ENCODE data around the gene CFAP97.

The CFAP97 gene

GRCh38 chr4:185171373-185172071 is 32.3 kb downstream of the CFAP97 start:
- H3K27me3 Mint-ChIP-seq (ENCODE audit: low read depth, poor library complexity), result peaks cover 2% of the 10 kb centered on the region
- TF ChIP-seq, protein P1, sequence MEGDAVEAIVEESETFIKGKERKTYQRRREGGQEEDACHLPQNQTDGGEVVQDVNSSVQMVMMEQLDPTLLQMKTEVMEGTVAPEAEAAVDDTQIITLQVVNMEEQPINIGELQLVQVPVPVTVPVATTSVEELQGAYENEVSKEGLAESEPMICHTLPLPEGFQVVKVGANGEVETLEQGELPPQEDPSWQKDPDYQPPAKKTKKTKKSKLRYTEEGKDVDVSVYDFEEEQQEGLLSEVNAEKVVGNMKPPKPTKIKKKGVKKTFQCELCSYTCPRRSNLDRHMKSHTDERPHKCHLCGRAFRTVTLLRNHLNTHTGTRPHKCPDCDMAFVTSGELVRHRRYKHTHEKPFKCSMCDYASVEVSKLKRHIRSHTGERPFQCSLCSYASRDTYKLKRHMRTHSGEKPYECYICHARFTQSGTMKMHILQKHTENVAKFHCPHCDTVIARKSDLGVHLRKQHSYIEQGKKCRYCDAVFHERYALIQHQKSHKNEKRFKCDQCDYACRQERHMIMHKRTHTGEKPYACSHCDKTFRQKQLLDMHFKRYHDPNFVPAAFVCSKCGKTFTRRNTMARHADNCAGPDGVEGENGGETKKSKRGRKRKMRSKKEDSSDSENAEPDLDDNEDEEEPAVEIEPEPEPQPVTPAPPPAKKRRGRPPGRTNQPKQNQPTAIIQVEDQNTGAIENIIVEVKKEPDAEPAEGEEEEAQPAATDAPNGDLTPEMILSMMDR (IDR thresholded peaks at IDR 0.05), result no peak
- H3K4me3 Mint-ChIP-seq, result no peak overlapping the region
- DNase-seq, result no peak
- peaks cover 10% of the 10 kb centered on the region for H3K9me3 Mint-ChIP-seq
- H3K36me3 Mint-ChIP-seq (ENCODE audit: low read depth), result peaks cover 59% of the 10 kb centered on the region
- peaks cover 6% of the 10 kb centered on the region for H3K4me1 Mint-ChIP-seq
- H3K27ac Mint-ChIP-seq, result peak overlapping the region; percentile 1

GRCh38 chr4:185167234-185167633 is 36.6 kb downstream of the CFAP97 start:
- Mint-ChIP-seq H3K27ac (no peak overlapping the region), H3K27me3 (ENCODE audit: low read depth, poor library complexity) (no peaks in the 10 kb centered on the region), H3K4me1 (peaks cover 15% of the 10 kb centered on the region), H3K9me3 (peaks cover 10% of the 10 kb centered on the region), H3K4me3 (no peak overlapping the region), H3K36me3 (ENCODE audit: low read depth) (peaks cover 48% of the 10 kb centered on the region)
- TF ChIP-seq, protein P1 (IDR thresholded peaks at IDR 0.05), result no peak
- DNase-seq, result no peak

GRCh38 chr4:185165605-185166063 is 38.2 kb downstream of the CFAP97 start:
- Mint-ChIP-seq H3K9me3 (peaks cover 10% of the 10 kb centered on the region), H3K27ac (no peak overlapping the region), H3K4me3 (no peak overlapping the region), H3K36me3 (ENCODE audit: low read depth) (peaks cover 46% of the 10 kb centered on the region), H3K4me1 (peaks cover 9% of the 10 kb centered on the region), H3K27me3 (ENCODE audit: low read depth, poor library complexity) (no peaks in the 10 kb centered on the region)
- no peak for DNase-seq
- TF ChIP-seq, protein P1 (IDR thresholded peaks at IDR 0.05), result no peak

DNA sequence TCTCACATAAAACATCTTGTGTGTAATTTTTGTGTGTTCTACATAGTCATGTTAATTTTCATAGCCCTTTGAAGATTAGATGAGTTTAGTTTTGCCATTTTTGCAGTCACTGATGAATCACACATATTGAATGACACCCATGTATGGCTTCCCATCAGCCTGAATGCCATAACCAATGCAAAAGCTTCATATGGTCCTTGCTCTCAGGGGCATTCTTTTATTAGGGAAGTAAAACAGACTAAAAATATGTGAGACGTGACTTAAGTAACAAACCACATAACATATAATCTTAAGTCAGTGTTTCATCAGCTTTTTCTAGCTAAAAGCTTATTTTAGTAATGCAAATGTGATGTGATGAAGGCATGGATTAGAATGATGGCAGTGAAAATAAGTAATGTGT is 52.5 kb downstream of the CFAP97 start:
- H3K27me3 Mint-ChIP-seq (ENCODE audit: low read depth, poor library complexity), result no peaks in the 10 kb centered on the region
- no peaks in the 10 kb centered on the region for H3K4me1 Mint-ChIP-seq
- no peak overlapping the region for H3K27ac Mint-ChIP-seq
- H3K4me3 Mint-ChIP-seq, result no peak overlapping the region
- TF ChIP-seq, protein P1 (IDR thresholded peaks at IDR 0.05), result no peak
- H3K9me3 Mint-ChIP-seq, result no peaks in the 10 kb centered on the region
- DNase-seq, result no peak
- H3K36me3 Mint-ChIP-seq (ENCODE audit: low read depth), result peaks cover 54% of the 10 kb centered on the region

GRCh38 chr4:185149392-185149791 is 54.4 kb downstream of the CFAP97 start:
- Mint-ChIP-seq H3K27me3 (ENCODE audit: low read depth, poor library complexity) (peaks cover 5% of the 10 kb centered on the region), H3K27ac (peak overlapping the region; percentile 29), H3K9me3 (no peaks in the 10 kb centered on the region), H3K4me3 (no peak overlapping the region), H3K4me1 (peaks cover 9% of the 10 kb centered on the region), H3K36me3 (ENCODE audit: low read depth) (peaks cover 50% of the 10 kb centered on the region)
- TF ChIP-seq, protein P1 (IDR thresholded peaks at IDR 0.05), result no peak
- DNase-seq, result no peak

- H3K36me3 Mint-ChIP-seq (ENCODE audit: low read depth), result peaks cover 18% of the 10 kb centered on the region
- TF ChIP-seq, protein P1 (IDR thresholded peaks at IDR 0.05), result no peak
- H3K27me3 Mint-ChIP-seq (ENCODE audit: low read depth, poor library complexity), result peaks cover 27% of the 10 kb centered on the region
- H3K9me3 Mint-ChIP-seq, result no peaks in the 10 kb centered on the region
- peak overlapping the region; percentile 90 for H3K4me3 Mint-ChIP-seq
- no peak overlapping the region for H3K27ac Mint-ChIP-seq
- DNase-seq, result no peak
- peaks cover 23% of the 10 kb centered on the region for H3K4me1 Mint-ChIP-seq
Observed at GRCh38 chr4:185145572-185145971, 58.2 kb downstream of the CFAP97 start.

Measured in nephron progenitor cell (in vitro differentiated cells).